Common myeloid progenitor, CD34-positive (primary cell): ENCODE results near the gene SLC38A10.

Source experiments
- CTCF ChIA-PET: fragments of 350-600 bp; sonication (Branson Sonifier 250); formaldehyde crosslinking; loops from one replicate; lab custom pipeline; 2021; ENCODE audit warnings: antibody characterized with exemption; lab: Charles Lee
- POLR2A ChIA-PET: fragments of 350-600 bp; sonication (Branson Sonifier 250); formaldehyde crosslinking; loops from one replicate; lab custom pipeline; 2021; ENCODE audit warnings: antibody characterized with exemption; lab: Charles Lee
- DNase-seq, 3 donors: peaks; one replicate each; pipeline versions ENCODE4 v3.0.0 to v3.0.0-alpha.2; 2013
- H3K27ac ChIP-seq, 2 experiments: 1 replicate in 1 of 2; 2 replicates in 1 of 2; pipeline ENCODE4 v1.7.0; 2013; ENCODE audit warnings: inconsistent platforms in 2 of 2, low read length in 2 of 2, mild to moderate bottlenecking in 2 of 2, low read depth in 1 of 2, moderate library complexity in 1 of 2; ENCODE audit not compliant: severe bottlenecking in 2 of 2, insufficient read depth in 1 of 2, poor library complexity in 1 of 2
- H3K27me3 ChIP-seq, 5 experiments: replicated peaks in 2 of 5; 1 replicate in 3 of 5; 2 replicates in 2 of 5; pipeline versions ENCODE4 v1.6.1 to v1.7.0; 2013; ENCODE audit warnings: low read length in 4 of 5, mild to moderate bottlenecking in 2 of 5, moderate library complexity in 2 of 5, inconsistent platforms in 1 of 5; ENCODE audit not compliant: insufficient read depth in 5 of 5, control insufficient read depth in 4 of 5
- H3K36me3 ChIP-seq, 4 experiments: 1 replicate in 2 of 4; 2 replicates in 2 of 4; pipeline versions ENCODE4 v1.6.1 to v1.7.0; 2013; ENCODE audit warnings: low read length in 3 of 4, control low read depth in 1 of 4, mild to moderate bottlenecking in 1 of 4; ENCODE audit not compliant: control insufficient read depth in 4 of 4, insufficient read depth in 4 of 4
- H3K4me1 ChIP-seq, 4 experiments: 1 replicate in 3 of 4; 2 replicates in 1 of 4; pipeline versions ENCODE4 v1.6.1 to v1.7.1; 2013; ENCODE audit warnings: low read length in 3 of 4, mild to moderate bottlenecking in 3 of 4, control low read depth in 1 of 4, inconsistent platforms in 1 of 4, moderate library complexity in 1 of 4; ENCODE audit not compliant: control insufficient read depth in 4 of 4, insufficient read depth in 4 of 4; ENCODE audit errors: control extremely low read depth in 1 of 4
- H3K4me3 ChIP-seq, 7 experiments: 1 replicate in 4 of 7; 2 replicates in 3 of 7; pipeline versions ENCODE4 v1.5.1 to v1.7.0; 2013; ENCODE audit warnings: mild to moderate bottlenecking in 7 of 7, low read length in 6 of 7, moderate library complexity in 6 of 7, inconsistent platforms in 2 of 7, low read depth in 2 of 7, control low read depth in 1 of 7; ENCODE audit not compliant: insufficient read depth in 4 of 7, control insufficient read depth in 1 of 7; ENCODE audit errors: extremely low read depth in 1 of 7
- H3K9me3 ChIP-seq, 5 experiments: 1 replicate in 4 of 5; 2 replicates in 1 of 5; pipeline versions ENCODE4 v1.6.1 to v1.7.1; 2013; ENCODE audit warnings: low read length in 4 of 5, mild to moderate bottlenecking in 2 of 5, inconsistent platforms in 1 of 5, low read depth in 1 of 5, moderate library complexity in 1 of 5; ENCODE audit not compliant: control insufficient read depth in 4 of 5, insufficient read depth in 2 of 5; ENCODE audit errors: control extremely low read depth in 1 of 5
- WGBS: methylation state at CpG from one replicate; pipeline ENCODE4 v1.1.5; 2013; ENCODE audit not compliant: insufficient coverage; 5-methylcytosine and 5-hydroxymethylcytosine counted together

The SLC38A10 gene

DNA sequence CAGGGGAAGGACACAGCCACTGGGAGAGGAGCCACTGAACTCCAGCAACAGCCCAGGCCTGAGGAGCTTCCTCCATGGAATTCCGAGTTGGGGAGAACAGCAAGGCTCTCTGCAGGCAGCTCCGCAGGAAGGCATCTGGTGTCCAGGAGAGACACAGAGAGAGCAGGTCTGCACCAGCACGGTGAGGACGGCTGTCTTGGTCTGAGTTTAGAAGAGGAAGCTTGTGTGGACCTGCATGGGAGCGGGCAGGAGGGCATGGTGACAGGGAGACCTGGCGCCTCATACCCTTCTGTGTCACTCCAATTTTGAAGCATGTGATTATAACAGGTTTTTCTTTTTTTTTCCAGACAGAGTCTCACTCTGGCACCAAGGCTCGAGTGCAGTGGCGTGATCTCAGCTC is 6.4 kb downstream of the SLC38A10 start:
- no peak for DNase-seq
- no peak overlapping the region for H3K27ac ChIP-seq
- POLR2A ChIA-PET = interaction anchor here (0.6 kb wide), 1 partner anchor 210 kb away, joined by 3 read pairs; no protein-coding TSS in a partner anchor
- H3K4me1 ChIP-seq = peaks cover 0 to 72% (median 37%) of the 10 kb centered on the region in 4 experiments
- CTCF ChIA-PET = no interaction called here
- no peaks in the 10 kb centered on the region for H3K9me3 ChIP-seq
- 94% methylated on average over 7 of the region's 8 CpGs for WGBS
- no peaks in the 10 kb centered on the region for H3K27me3 ChIP-seq
- no peak overlapping the region for H3K4me3 ChIP-seq
- H3K36me3 ChIP-seq = peaks cover 0 to 36% (median 23%) of the 10 kb centered on the region in 4 experiments

DNA sequence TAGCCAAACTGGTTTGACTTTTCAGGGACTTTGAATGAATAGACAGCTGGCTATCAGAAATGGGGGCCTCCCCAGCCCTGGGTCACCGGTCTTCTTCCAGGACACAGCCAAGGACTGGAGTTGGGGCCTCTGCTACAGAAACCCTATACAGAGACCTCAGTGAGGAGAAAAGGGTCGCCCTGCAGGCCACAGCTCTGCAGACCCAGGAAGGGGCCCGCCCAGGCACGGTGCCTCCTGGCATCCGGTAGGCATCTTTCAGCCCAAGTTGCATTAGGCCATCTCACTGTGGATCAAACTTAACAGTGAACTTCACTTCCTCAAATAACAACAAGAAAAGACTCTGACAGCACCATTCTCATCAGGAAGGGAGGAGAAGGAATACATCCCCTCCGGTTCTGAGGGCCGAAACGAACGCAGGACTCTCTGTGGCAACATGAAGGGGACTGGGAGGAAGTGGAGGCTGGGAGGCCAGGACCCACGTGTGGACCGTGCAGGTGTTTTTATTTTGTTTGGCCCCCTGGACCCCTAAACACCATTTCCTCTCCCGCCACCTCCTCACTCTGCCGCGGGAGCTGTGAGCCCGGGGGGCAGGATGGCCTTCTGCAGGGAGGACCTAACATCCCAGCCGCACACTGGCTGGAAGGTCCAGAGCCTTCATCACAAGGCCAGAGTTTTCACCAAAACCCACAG is 7.2 kb downstream of the SLC38A10 start:
- CTCF ChIA-PET = interaction anchor here (0.8 to 1.3 kb wide), 4 partner anchors 31 to 197 kb away, joined by 3 read pairs; no protein-coding TSS in a partner anchor
- peaks cover 0 to 40% (median 29%) of the 10 kb centered on the region in 4 experiments for H3K36me3 ChIP-seq
- no peaks in the 10 kb centered on the region for H3K9me3 ChIP-seq
- peaks cover 0 to 66% (median 36%) of the 10 kb centered on the region in 4 experiments for H3K4me1 ChIP-seq
- H3K4me3 ChIP-seq = peak overlapping the region in 1 of 7 experiments; percentile 17
- H3K27ac ChIP-seq = no peak overlapping the region
- H3K27me3 ChIP-seq = no peaks in the 10 kb centered on the region
- DNase-seq = peak in 1 of 3 donors; percentile 21
- 91% methylated on average over 12 of the region's 16 CpGs for WGBS
- POLR2A ChIA-PET = interaction anchor here (0.6 kb wide), 1 partner anchor 211 kb away, joined by 3 read pairs; no protein-coding TSS in a partner anchor

DNA sequence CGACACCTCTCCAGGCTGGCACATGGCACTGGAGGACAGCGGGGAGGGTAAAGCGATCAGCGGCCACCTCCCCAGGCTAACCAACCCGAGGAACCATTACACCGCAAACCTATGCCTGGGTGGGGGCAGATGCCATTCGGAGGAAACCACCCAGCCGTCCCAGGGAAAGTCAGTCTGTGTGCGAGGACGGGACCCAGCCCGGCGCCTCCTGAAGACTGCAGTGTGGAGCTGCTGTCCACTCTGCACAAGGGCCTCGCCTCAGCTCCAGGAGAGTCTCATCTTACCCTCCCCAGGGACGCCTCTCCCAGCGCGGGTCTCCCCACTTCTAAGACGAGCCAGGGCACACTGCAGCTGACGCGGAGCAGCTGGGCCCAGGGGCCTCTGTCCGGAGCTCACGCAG is 8.0 kb downstream of the SLC38A10 start:
- H3K27me3 ChIP-seq = no peaks in the 10 kb centered on the region
- POLR2A ChIA-PET = no interaction called here
- peaks cover 0 to 63% (median 34%) of the 10 kb centered on the region in 4 experiments for H3K4me1 ChIP-seq
- H3K27ac ChIP-seq = no peak overlapping the region
- no peaks in the 10 kb centered on the region for H3K9me3 ChIP-seq
- peaks cover 0 to 48% (median 36%) of the 10 kb centered on the region in 4 experiments for H3K36me3 ChIP-seq
- H3K4me3 ChIP-seq = peak overlapping the region in 1 of 7 experiments; percentile 17
- DNase-seq = no peak
- WGBS = 96% methylated on average over 20 of the region's 21 CpGs
- CTCF ChIA-PET = interaction anchor here (0.8 to 1.3 kb wide), 5 partner anchors 30 to 197 kb away, joined by 3 read pairs; no protein-coding TSS in a partner anchor

- no peak overlapping the region for H3K27ac ChIP-seq
- POLR2A ChIA-PET = no interaction called here
Observed at GRCh38 chr17:81286491-81287145, 8.5 kb downstream of the SLC38A10 start.

GRCh38 chr17:81285894-81286293 is 9.2 kb downstream of the SLC38A10 start:
- ChIA-PET POLR2A (no interaction called here), CTCF (interaction anchor here (0.7 to 1.4 kb wide), 8 partner anchors 8 to 316 kb away, joined by 3 to 4 read pairs (median 3); partner anchors contain the start of gene SLC38A10)
- Histone ChIP-seq H3K4me3 (peak overlapping the region in 6 of 7 experiments; percentile 46 to 85 (median 64)), H3K4me1 (peaks cover 0 to 57% (median 32%) of the 10 kb centered on the region in 4 experiments), H3K27me3 (no peaks in the 10 kb centered on the region), H3K36me3 (peaks cover 0 to 58% (median 45%) of the 10 kb centered on the region in 4 experiments), H3K27ac (peak overlapping the region in 1 of 2 experiments; percentile 70), H3K9me3 (no peaks in the 10 kb centered on the region)
- WGBS = 53% methylated on average over 12 of the region's 12 CpGs
- DNase-seq = no peak

More at GRCh38 chr17:81286491-81287145, 8.5 kb downstream of the SLC38A10 start:
- Histone ChIP-seq H3K4me1 (peaks cover 0 to 61% (median 33%) of the 10 kb centered on the region in 4 experiments), H3K4me3 (peak overlapping the region in 2 of 7 experiments; percentile 19 to 59), H3K27me3 (no peaks in the 10 kb centered on the region), H3K9me3 (no peaks in the 10 kb centered on the region), H3K36me3 (peaks cover 0 to 53% (median 41%) of the 10 kb centered on the region in 4 experiments)
- CTCF ChIA-PET = interaction anchor here (0.7 to 1.3 kb wide), 5 partner anchors 9 to 316 kb away, joined by 3 read pairs; no protein-coding TSS in a partner anchor
- 97% methylated on average over 18 of the region's 23 CpGs for WGBS
- no peak for DNase-seq

DNA sequence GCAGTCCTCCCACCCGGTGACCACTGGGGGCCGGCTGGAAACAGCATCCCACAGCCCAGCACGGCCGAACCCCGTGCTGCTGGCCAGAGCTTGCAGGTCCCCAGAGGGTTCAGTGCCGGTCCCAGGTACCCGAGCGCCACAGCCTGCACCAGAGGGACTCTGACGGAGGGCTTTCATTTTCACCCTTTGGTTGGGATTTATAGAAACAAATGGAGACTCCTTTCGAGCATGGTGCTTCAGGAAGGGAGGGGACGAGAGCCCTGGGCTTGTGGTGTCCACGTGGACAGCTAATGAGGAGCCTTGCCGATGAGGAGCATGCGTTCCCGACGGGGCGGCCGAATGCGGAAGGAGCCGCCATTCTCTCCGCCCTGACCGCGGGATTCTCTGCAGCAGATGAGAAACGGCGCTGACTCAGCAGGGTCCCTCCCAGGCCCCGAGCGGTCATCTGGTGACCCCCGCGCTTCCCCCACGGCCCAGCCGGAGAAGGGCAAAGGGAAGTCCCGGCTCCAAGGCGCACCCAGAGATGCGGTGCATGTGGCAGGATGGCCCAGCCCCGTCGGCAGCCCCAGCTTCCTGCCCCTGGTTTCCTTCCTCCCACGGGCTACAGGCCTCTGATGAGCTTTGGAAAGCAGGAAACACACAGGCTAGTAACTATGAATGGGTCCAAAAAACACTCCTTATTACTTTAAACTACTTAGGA is 9.8 kb downstream of the SLC38A10 start:
- DNase-seq = peak; percentile 52 to 73 (median 61)
- Histone ChIP-seq H3K9me3 (no peaks in the 10 kb centered on the region), H3K27ac (peak overlapping the region in 1 of 2 experiments; percentile 70), H3K4me1 (peaks cover 0 to 57% (median 32%) of the 10 kb centered on the region in 4 experiments), H3K4me3 (peak overlapping the region; percentile 18 to 85 (median 61)), H3K36me3 (peaks cover 0 to 61% (median 48%) of the 10 kb centered on the region in 4 experiments), H3K27me3 (no peaks in the 10 kb centered on the region)
- ChIA-PET POLR2A (interaction anchor here (0.6 kb wide), 1 partner anchor 27 kb away, joined by 3 read pairs; no protein-coding TSS in a partner anchor), CTCF (interaction anchor here (0.7 to 1.4 kb wide), 7 partner anchors 8 to 317 kb away, joined by 3 to 4 read pairs (median 3); partner anchors contain the start of gene SLC38A10)
- 11% methylated on average over 24 of the region's 37 CpGs for WGBS
